Hypothalamus (tissue), 51 donors: ENCODE results near the gene NKX6-2.
"Not testable (repeated sequence)": the region's sequence is repeated elsewhere in the genome, so short reads cannot be mapped to it uniquely, and the experiment has no call there.

Experiments
- DNase-seq, 51 donors: peaks; one replicate each; lab custom pipeline; 2025; lab: John Stamatoyannopoulos, UW

Gene NKX6-2

DNA sequence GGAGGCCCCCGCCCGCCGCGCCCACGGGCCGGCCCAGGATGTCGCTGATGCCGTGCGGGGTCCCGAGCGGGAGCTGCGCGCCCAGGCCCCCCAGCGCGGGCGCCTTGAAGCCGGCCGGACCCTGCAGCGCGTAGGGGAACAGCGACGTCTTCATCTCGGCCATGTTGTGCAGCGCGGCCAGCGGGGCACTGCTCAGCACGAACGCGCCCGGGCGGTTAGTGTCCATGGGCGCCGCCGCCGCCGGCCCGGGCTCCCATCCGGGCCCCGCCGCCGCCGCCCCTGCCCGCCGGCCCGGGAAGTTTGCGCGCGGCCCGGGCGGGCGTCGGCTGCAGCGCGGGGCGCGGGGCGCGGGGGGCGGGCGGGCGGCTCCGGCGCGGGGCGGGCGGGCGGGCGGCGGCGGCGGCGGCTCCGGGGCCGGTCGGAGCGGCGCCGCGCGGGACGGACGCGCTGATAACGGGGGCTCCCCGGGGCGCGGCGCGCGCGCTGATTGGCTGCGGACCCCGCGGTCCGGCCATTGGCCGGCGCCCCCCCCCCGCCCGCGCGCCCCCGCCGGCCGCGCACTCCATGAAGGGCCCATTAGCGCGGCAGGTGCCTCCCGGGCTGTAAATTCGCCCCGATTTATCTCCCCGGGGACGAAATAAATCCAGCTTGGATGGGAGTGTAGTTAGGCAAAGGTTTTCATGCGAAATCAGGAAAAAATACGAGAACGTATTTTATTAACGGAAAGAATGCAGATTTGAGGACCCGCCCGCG, at the start of gene NKX6-2:
NKX6-2 (minus strand) TSS at position 425 of the 753 bp plus-strand sequence; CDS start at position 226, 199 bp downstream.
- peak in 23 of 51 donors; percentile 20 to 82 (median 48) for DNase-seq

DNA sequence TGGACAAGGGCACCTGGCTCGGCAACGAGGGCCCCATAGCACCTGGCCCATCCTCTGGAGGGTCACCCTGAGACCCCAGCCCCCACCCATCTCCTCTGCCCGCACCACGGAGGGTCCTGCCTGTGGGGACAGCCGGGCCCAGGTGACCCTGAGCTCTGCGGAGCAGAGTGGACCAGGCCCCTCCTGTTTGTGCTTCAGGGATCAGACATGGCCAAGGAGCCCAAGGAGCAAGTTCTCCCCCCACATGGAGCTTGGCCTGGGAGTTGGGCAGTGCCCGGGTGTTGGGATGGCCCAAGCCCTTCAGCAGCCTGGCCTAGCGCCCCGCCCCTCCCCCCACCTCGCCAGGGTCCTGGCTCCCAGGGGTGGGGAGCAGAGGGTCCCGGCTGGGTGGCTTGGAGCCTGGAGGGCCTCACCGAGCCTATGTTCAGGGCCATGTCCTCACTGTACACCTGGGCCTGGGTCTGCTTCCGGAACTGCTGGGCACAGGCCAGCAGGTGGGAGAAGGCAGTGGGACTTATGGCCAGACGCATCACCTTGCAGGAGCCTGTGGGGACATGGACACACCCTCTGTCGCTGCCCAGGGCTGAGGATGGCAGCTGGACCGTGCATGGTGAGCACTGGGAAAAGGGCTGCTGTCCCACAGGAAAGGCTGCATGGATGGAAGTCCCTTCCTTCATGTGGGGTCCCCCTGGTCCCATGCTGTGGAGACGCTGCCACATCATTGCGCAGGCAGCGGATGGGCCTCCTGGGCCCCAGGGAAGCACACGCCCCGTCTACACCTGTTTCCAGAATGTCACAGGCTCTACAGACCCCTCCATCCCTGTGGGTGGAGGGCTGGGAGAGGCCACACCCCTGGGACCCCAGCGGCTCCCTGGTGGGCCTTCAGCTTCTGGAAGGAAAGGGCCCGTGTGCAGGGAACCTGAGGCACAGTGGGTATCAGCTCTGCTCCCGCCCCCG, 49.2 kb upstream of the NKX6-2 start:
- no peak for DNase-seq

DNA sequence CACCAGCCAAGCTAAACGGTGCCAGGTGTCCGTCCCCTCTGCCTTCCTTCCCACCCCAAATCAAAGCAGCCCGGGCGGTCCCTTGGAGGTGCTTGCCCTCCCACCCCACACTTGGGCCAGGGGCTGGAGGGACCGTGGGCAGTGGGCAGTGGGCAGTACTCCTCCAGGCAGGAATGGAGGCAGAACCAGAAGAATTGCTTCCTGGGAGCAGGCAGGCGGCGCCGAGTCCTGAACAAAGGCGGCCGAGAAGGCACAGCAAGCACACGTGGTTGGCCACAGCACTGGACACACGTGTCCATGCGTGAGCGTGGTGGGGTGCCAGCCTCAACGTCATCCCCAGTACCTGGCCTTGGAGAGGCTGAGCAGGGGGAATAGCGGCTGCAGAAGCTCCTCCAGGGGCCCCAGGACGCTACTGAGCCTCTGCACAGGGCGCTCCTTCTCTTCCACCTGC, 48.4 kb upstream of the NKX6-2 start:
- DNase-seq = no peak

DNA sequence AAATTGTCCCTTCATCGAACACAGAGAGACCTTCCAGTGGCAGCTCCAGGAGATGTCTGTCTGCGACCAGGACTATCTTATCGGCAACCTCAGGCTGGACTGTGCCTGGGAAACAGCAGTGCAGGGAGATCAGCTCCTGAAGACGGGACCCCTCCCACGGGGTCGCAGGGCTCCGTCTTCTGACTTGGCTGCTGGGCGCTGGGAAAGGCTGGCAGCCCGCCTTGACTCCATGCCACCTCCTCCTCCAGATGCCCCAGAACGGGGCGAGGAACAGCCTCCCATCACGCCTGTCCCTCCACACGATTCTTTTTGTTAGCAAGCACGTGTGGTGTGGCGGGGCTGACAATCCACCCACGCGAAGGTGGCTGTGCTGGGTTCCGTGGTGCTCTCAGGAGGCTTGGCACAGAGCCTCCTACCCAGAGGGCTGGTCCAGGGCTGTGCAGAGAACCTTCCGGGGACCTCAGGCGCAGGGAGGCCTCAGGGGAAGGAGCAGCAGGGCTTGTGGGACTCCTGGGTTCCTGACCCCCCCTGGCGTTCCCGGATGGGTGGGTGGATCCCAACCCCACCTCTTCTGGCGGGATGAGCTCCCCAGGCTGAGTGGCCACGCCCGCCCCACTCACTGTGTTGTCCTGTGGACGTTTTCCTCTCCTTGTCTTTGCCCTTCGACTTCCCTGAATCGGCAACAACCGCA, 47.6 kb upstream of the NKX6-2 start:
- DNase-seq = no peak

DNA sequence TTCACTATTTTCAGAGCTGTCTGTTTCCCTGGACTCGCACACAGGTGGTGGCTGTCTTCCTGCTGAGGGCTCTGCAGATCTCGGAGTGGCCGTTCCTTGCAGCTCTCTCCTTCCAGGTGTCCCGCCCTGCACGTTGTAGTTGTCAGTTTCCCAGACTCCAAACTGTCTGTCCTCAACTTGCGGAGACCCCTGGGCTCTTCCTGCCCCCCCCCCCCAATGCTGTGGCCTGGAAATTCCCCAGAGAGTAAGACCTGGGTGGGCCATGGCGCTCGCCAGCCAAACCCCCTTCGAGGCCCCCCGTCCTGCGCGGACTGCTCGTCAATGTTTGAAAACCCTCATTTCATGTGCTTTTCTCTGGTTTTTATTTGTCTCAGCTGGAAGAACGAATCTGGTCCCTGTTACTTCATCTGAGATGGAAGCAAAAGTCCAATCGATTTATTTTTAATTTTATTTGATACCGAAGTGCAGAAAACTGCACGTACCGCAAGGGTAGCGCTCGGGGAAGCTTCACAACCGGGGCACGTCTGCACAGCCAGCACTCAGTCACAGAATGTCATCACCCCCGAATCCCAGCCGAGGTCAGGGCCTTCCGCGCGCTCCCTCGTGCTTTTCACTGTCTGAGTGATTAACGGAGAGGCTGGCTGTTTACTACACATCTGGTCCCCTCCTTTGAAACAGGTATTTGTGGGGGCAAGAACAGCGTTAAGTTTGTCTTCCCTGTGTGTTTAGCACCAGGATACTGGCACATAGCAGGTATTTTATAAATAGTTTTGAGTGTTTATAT, 46.4 kb upstream of the NKX6-2 start:
- no peak for DNase-seq

DNA sequence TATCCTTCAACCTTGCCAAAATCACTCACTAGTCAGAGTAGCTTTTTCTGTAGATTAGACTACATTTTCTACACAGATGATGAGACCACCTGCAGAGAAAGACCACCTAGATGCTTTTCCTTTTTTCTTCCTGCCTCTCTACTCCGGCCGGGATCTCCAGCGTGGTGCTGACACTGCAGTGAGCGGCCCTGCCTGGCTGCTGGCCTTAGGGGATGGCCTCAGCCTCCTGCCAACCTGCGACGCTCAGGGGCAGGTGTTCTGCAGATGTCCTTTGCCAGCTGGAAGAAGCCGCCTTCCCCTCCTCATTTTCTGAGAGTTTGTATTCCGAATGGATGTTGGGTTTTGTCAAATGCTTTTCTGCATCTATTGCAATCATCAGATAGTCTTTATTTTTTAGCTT, 43.5 kb upstream of the NKX6-2 start:
- no peak for DNase-seq

DNA sequence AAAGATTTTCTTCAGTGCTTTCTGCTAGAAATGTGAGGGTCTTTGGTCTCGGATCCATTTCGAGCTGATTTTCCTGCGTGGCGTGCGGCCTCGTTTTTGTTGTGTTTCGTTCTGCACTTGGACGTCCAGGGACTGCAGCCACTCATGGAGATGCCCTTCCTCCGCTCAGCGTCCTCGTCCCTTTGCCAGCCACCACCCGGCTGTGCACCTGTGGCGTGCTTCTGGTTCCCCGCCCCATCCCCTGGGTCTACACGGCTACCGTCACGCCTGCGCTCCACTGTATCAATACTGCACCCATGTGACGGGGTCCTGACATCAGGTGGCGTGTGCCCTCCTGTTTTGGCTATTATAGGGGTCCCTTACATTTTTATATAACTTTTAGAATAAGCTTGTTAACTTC, 42.7 kb upstream of the NKX6-2 start:
- DNase-seq = no peak

DNA sequence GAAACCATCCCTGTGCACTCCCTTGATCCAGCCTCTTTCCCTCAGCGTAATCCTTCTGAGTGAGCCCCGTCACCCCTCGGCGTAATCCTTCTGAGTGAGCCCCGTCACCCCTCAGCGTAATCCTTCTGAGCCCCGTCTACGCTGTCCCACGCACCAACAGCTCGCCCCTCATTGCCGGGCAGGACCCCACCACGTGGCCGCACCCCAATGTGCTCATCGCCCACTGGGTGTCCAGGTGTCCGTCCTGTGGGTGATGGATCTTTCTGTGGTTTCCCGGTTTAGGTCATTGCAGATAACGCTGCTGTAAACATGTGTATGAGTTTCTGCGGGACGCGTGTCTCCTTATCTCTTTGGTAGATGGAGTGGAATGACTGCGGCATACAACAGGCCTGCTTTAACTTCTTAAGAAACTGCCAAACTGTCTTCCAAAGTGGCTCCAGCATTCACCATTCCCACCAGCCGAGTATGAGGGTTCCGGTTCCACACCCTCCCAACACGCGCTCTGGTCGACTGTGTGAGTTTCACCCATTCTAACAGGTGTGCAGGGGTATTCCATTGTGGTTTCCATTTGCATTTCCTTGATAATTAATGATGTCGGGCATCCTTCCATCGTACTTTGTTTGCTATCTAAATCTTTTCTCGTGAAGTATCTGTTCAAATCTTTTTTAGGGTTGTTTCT, 42.1 kb upstream of the NKX6-2 start:
- no peak for DNase-seq

DNA sequence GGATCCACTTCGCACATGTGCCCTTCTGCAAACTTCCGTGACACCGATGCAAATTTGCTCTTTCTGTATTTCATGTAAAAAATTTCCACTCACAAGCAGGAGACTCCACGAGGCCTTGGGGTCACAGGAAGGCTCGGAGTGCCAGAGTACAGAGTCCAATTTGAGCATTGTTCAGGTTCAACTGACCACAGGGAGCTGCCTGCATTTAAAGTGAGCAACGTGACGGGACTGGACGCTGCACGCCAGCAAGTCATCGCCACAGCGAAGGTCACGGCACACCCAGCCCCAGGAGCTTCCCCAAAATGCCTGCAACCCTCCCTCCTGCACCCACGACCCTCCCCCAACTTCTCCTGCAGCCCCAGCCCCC, 41.5 kb upstream of the NKX6-2 start:
- DNase-seq = no peak

DNA sequence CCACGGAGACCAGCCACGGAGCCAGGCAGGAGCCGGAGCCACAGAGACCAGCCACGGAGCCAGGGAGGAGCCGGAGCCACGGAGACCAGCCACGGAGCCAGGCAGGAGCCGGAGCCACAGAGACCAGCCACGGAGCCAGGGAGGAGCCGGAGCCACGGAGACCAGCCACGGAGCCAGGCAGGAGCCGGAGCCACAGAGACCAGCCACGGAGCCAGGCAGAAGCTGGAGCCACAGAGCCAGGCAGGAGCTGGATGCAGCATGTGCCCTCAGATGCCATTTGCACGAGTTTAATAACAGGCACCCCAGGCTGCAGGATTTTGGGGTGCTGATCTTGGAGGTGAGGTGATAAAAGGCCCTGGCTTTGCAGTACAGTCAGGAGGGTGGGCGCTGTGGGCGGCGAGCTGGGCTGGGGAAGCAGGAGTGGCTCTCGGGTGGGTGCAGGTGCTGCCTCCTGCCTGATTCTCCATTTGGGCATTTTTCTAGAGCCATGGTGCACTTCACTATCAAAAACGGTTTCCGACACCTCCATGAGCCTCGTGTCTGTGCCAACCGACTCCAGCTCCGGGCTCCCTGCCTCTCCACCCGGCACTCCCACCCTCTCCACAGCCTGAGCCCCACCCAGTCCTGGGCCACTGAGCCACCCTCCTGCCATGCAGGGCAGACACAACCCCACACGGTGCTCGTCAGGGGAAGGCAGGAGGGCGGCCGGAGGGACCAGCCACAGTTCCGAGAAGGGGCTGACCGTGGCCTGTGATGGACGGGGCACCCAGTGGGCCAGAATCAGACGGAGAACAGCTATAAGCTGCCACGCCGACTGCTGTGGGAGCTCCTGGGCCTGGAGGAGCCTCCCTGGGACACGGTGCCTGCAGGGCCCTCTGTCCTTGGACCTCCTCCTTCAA, 40.8 kb upstream of the NKX6-2 start:
- DNase-seq = no peak

DNA sequence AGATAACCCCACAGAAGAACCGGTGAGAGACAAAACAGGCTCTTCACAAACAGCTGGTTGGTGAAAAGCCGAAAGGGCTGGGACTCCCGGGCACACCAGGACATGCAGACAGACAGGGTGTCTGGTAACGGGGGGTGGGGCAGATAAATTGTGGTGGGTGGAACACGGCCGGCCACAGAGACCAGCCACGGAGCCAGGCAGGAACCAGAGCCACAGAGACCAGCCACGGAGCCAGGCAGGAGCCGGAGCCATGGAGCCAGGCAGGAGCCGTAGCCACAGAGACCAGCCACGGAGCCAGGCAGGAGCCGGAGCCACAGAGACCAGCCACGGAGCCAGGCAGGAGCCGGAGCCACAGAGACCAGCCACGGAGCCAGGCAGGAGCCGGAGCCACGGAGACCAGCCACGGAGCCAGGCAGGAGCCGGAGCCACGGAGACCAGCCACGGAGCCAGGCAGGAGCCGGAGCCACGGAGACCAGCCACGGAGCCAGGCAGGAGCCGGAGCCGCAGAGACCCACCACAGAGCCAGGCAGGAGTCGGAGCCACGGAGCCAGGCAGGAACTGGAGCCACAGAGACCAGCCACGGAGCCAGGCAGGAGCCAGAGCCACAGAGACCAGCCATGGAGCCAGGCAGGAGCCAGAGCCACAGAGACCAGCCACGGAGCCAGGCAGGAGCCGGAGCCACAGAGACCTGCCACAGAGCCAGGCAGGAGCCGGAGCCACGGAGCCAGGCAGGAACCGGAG, 40.0 kb upstream of the NKX6-2 start:
- not testable (repeated sequence) for DNase-seq

DNA sequence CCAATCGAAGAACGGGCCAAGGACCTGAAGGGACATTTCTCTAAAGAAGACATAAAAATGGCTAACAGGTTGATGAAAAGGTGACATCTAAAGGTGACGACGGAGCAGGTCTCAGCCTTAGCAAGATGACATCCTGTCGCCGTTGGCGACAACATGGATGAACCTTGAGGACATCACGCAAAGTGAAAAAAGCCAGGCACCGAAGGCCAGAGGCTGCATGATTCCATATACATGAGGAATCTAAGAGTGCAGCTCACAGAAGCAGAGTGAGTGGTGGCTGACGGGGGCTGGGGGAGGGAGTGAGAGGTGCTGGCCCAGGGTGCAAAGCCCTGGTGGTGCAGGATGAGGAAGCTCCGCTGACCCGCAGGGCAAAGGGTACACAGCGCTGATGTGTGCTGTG, 34.1 kb upstream of the NKX6-2 start:
- DNase-seq = no peak

DNA sequence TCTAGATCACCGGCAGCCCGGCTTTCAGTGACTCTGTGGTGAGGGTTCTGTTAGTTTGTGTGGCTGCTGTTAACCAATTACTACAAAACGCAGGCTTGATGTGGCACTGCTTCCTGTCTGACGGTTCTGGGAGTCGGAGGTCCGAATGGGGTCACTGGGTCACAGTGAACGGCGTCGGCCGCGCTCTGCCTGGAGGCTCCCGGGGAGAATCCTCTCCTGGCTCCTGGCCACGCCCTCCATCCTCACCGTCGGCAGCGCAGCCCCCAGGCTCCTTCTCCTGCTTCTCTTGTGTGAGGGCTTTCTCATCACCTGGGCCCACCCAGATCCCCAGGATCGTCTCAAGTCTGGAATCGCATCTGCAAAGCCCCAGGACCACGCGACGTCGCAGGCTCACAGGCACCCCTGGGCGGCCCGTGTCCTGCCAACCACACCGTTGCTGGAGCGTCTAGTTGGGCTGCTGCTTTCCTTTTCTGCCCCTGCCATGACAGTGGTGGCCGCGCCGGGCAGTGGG, 31.8 kb upstream of the NKX6-2 start:
- no peak for DNase-seq

DNA sequence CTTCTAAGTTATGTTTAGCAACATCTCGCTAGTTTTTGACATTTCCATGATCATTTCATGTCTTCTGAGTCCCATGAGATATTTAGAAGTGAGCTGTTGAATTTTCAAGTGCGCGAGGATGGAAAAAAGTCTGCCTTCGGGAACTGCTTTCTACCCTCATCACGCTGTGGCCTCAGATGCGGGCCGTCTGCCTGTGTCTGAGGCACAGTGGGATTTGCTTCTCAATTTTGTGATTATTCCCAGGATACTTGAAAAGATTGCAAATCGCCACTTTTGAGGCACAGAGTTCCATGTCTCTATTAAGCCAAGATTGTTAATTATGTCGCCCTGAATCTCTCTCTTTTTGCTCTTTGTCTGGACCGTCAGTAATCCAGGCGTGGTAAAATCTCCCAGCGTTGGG, 30.8 kb upstream of the NKX6-2 start:
- DNase-seq = no peak

DNA sequence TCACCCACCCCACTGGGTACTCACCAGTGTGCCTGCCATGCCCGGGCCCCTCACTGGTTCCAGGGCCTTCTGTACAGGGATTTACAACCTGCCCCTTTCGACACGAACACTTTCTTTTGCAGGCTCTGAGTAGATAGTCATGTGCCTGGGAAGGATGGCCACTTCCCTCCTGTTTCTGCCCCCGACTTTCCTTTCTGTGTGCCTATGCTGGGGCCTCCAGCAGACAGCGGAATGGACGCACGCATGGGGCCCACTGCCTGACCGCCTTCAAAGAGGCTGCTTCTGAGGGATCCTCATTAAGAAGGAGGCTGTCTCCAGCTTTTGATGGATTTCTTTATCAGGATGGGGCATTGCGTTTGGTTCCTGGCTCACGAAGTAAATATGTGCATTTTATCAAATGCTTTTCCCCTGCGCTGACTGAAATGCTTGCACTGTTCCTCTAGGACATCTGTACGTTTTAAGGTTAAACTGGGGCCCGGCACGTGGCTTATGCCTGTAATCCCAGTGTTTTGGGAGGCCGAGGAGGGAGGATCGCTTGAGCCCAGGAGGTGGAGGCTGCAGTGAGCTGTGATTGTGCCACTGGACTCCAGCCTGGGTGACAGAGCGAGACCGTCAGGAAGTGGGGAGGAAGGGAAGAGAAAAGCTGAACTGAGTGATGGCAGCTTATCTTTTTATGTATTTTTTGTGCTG, 29.4 kb upstream of the NKX6-2 start:
- DNase-seq = no peak

DNA sequence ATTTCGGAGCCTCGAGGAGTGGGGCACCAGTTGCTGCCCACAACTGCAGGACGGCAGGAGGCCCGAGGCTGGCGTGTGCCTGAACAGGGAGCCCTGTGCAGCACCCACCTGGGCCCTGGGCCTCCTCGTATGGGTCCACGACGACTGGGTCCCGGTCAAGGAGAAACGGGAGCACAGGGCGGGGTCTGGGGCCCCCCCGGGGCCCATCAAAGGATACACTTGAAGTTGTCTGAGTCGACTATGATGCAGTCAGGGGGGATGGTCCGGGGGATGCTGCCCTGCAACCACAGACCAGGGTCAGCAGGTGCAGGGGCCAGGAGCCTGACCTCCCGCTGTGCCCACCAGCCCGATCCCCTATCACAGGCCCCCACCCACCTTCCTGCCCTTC, 28.5 kb upstream of the NKX6-2 start:
- DNase-seq = no peak
